ENCODE results near the gene SLC25A38. TPM values are rescaled to one million over a fixed set of nuclear protein-coding genes. Genes with fewer than 3 reads are reported as not detected.
"Not testable (repeated sequence)": the region's sequence is repeated elsewhere in the genome, so short reads cannot be mapped to it uniquely, and the experiment has no call there.

Gene SLC25A38, protein sequence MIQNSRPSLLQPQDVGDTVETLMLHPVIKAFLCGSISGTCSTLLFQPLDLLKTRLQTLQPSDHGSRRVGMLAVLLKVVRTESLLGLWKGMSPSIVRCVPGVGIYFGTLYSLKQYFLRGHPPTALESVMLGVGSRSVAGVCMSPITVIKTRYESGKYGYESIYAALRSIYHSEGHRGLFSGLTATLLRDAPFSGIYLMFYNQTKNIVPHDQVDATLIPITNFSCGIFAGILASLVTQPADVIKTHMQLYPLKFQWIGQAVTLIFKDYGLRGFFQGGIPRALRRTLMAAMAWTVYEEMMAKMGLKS
- 8.6 TPM for total RNA-seq

DNA sequence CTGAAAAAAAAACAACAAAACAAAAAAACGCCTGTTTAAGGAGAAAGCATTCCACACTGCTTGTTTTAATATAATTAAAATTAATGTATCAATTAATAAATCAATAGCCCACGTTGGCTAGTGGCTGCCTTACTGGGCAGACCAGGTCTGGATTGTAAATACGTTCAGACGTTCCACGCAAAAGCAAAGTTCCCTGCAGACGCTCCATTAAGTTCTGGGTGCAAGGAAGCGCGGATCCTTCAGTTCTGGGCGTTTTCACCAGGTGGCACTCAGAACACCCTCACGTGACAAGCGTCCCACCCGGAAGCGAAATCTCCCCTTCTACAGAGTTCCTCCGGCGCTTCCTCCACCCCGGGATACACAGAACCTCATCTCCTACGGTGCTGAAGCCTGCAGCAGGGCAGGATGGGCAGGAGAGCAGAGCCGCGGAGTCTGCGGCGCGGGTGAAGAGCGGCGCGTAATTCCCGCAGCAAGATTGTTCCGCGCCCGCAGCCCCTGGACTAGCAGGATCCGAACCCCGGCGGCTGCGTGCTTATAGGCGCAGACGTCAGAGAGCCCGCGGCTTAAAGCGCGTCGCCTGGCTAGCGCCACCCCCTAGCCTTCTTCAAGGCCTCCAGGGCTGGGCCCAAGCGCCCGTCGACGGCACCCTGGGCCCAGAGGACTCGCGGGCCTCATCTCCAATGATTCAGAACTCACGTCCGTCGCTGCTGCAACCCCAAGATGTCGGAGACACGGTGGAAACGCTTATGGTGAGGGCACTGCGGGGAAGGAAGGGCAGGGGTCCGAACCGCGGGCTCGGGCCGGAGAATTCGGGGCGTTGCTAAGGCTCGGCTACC lies at the start of gene SLC25A38:
SLC25A38 (plus strand) TSS at position 326 of the 836 bp plus-strand sequence; CDS start at position 681, 355 bp downstream.
- peak; percentile 86 for ATAC-seq

DNA sequence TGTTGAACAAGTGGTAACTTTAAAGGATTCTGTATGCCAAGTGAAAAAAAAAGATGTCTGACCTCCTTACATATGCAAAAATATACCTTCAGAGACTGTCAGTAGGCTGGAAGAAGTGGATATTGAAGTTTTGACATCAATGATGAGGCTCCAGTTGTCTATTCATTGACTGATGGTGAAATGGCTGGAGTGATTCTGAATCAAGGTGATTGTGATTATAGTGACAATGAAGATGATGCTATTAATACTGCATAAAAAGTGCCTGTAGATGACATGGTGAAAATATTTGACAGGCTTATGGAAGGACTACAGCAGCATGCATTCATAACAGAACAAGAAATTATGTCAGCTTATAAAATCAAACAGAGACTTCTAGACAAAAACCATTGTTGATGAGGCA lies 49.6 kb upstream of the SLC25A38 start:
- no peak for ATAC-seq

DNA sequence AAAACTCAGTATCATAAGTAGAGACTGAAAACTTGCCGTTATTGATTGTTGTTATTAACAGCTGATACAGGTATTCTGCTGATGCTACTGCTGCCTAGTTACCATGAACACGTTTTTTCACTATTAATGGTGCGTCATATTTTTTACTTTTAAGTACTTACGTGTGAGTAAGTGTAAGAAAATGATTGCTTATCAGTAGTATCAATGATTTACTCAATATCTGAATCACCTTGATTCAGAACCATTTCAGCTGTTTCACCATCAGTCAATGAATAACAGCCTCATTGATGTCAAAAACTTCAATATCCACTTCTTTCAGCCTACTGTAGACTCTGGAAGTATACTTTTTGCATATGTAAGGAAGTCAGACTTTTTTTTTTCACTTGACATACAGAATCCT lies 49.0 kb upstream of the SLC25A38 start:
- no peak for ATAC-seq

DNA sequence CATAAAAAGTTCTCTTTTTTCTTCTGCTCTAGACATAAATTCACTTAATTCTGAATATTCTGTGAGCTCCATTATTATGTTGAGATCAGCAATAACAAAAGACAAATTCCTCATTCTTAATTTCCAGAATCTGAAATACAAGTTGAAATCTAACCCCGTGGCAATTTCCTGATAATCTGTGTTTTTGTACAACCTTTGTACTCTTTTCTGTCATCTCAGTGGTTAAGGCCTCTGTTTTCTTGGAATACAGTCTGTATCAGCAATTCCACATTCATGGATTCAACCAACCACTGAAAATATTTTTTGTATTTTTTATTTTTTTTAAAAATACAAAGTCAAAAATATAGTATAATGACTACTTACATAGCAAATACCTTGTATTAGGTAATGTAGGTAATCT lies 45.0 kb upstream of the SLC25A38 start:
- no peak for ATAC-seq

DNA sequence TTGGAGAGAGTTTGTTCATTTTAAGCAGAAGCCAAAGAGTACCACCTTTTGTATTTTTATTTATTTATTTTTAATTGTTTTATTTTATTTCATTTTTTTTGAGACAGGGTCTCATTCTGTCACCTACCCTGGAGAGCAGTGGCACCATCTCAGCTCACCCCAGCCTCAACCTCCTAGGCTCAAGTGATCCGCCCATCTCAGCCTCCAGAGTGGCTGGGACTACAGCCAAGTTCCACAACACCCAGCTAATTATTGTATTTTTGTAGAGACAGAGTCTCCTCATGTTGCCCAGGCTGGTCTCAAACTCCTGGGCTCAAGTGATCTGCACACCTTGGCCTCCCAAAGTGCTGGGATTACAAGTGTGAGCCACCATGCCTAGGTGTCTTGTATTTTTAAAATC lies 44.1 kb upstream of the SLC25A38 start:
- no peak for ATAC-seq

DNA sequence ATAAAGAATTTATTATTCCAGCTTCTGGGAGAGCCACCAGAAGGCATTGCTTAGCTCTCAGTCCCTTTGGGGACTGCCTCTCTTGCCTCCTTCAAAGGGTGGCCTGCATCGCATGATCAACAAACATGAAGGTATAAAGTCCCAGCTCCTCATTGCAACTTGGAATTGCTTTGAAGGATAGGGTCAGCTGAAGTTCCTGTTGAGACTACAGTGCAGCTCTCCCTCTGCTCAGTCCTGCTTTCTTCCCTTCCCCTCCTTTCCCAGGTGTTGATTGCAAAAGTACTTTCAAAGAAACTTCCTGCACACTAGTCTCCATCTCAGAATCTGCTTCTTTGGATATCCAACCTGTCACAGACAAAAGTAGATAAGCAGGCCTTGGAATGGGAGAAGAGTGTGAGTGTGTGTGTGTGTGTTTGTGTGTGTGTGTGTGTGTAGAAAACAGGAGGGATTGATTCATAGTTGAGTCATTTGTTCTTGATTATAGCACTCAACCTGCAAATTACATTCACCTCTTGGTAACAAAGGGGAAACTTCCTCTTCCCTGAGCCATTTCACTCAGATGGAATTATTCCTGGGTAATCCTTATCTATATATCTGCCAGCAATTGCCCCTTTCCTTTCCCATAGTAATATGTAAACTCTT lies 40.0 kb upstream of the SLC25A38 start:
- peak; percentile 31 for ATAC-seq

DNA sequence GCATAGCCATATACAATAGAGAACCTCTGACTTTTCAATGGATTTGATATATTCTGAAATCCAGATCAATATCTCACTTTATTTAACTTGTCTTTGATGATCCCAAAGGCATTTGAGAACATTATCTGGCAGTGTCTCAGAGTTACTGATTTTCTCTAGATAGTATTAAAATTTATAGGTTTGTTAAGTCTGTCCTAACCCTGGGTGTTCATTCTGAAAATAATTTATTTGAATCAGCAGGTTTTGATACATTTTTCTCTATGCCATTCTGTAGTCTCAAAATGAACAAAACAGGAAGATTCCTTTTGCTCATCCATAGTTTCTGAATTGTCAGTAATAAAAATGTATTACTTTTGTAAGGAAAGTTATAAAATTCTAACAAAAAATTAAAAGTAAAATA lies 39.4 kb upstream of the SLC25A38 start:
- no peak for ATAC-seq

DNA sequence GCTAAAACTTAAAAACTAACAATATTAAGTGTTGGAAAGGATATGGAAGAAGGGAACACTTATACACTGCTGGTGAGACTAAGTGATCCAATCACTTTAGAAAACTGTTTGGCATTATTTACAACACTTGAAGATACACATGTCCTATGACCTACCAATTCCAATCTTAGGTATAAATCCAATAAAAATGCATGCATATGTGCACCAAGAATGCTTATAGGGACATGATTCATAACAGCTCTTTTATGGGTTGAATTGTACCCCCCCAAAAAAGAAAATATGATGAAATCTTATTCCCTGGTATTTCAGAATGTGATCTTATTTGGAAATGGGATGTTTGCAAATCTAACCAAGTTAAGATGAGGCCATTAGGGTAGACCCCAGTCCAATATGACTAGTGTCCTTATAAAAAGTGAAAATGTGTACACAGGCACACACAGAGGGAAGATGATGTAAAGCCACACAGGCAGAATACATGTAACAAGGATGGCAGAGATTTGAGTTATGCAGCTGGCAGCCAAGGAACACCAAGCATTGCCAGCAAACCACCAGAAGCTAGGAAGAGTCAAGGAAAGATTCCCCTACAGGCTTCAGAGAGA lies 38.3 kb upstream of the SLC25A38 start:
- ATAC-seq: no peak

DNA sequence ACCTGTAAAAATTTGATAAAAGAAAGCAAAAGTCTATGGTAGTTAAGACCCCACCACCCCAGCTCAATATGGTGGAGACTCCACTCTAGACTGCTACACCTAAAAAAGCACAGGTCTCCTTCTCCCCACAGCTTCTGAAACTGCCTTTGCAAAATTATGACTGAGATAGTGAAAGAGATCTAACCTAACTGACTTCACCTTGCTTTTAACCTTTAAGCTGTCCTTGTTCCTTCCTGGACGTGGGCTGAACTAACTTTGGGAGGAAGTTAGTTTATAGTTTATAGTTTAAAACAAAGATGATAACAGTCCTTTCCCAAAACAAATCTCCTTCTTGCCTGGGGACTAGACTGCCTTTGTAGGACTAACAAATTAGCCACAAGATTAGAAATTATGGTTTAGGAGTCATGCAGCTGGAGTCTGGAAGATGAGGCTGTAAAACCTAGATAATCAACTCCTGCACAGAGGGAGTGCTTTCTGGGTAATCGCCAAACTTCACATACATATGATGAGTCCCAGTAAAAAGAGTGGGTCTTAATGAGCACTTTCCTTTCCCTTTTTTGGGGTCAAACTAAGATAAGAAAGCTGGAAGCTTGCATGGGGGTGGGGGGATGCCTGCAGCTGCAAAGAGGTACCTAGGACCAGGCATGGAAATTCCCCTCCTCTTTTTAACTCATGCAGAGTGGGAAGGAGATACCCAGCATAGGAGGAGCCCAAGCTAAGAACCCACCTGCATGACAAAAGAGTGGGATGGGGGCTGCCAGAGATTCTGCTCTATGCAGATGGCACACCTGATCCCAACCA lies 36.2 kb upstream of the SLC25A38 start:
- ATAC-seq: no peak

DNA sequence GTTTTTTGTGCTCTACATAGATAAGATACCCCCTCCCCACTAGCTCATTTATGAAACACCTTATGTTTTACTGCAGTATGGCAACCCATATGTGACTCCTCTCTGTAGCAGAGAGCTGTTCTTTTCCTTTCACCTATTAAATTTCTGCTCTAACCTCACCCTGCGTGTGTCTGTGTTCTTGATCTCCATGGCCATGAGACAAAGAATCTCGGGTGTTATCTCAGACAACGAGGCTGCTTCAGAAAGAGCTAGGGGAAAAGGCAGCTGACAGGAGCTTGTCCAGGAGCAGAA lies 35.6 kb upstream of the SLC25A38 start:
- ATAC-seq: no peak

DNA sequence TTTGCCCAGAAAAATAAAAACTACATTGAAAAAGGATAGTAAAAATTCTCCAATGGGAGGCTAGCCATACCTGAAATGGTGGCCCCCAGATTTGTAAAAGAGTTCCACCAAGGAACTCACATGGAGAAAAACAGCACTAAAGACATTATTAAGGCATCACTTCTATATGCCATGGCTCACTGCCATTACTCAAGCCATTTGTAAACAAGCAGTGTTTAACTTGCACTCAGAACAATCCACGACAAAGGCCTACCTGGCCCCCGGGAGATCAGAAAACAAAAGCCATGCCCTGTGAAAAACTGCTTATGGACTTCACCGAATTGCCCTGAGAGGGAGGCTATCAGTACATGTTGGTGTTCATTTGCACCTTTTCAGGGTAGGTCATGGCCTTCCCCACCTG lies 34.1 kb upstream of the SLC25A38 start:
- ATAC-seq: no peak

DNA sequence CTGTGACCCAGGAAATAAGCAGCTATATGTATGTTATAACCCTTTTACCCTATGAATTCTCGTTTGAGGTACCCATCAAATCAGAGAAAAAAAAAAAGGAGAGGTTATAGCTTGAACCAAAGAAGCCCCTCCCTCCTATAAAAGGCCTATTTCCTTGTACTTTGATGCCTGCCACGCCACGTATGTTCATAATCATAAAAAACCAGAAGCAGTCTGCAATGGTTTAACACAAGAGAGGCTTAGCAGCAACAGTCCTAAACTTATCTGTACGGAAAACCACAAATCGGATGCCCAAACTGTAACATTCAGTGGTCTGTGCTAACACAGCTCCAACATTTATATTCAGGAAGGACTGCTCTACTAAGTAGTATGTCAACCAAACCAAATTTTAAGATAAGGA lies 32.5 kb upstream of the SLC25A38 start:
- no peak for ATAC-seq

DNA sequence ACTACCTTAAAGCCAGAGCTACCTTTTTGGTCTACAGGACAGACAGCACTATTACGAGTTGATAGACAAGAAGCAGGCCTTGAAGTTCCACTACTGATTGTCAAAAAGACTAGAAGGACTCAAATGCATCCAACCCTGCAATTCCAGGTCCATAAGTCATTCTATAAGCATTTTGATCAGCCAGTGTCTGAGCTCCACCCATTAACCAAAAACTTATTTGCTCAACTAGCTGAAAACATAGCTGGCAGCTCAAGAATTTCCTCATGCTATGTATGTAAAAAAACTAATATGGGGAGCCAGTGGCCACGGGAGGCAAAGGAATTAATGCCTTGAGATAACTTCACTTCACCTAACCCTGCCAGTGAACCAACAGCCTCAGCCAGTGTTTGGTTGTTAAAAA lies 32.0 kb upstream of the SLC25A38 start:
- not testable (repeated sequence) for ATAC-seq

DNA sequence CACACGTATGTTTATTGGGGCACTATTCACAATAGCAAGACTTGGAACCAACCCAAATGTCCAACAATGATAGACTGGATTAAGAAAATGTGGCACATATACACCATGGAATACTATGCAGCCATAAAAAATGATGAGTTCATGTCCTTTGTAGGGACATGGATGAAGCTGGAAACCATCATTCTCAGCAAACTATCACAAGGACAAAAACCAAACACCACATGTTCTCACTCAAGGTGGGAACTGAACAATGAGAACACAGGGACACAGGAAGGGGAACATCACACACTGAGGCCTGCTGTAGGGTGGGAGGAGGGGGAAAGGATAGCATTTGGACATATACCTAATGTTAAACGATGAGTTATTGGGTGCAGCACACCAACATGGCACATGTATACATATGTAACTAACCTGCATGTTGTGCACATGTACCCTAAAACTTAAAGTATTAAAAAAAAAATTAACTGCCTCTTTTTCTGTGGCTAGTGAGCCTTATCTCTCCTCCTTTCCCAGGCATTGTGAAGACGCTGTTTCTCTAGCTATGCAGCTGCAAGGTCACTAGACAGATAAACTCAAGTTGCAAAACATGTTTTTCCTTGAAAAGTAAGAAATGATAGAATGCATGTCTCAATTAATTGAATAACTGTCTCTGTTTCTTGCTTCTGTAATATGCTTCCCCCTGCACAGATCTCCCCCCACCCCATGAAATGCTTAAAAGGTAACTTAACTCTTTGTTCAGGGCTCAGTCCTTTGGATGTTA lies 29.8 kb upstream of the SLC25A38 start:
- not testable (repeated sequence) for ATAC-seq

DNA sequence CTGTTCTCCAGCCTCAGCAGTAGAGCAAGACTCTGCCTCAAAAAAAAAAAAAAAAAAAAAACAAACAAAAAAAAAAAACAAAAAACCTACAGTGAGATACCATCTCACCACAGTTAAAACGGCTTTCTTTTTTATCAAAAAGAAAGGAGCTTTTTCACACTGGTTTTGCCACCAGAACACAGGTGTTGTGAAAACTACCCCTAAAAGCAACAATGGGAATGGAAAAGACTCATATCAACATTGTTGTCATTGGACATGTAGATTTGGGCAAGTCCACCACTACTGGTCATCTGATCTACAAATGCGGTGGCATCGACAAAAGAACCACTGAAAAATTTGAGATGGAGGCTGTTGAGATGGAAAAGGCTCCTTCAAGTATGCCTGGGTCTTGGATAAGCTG lies 24.8 kb upstream of the SLC25A38 start:
- no peak for ATAC-seq

DNA sequence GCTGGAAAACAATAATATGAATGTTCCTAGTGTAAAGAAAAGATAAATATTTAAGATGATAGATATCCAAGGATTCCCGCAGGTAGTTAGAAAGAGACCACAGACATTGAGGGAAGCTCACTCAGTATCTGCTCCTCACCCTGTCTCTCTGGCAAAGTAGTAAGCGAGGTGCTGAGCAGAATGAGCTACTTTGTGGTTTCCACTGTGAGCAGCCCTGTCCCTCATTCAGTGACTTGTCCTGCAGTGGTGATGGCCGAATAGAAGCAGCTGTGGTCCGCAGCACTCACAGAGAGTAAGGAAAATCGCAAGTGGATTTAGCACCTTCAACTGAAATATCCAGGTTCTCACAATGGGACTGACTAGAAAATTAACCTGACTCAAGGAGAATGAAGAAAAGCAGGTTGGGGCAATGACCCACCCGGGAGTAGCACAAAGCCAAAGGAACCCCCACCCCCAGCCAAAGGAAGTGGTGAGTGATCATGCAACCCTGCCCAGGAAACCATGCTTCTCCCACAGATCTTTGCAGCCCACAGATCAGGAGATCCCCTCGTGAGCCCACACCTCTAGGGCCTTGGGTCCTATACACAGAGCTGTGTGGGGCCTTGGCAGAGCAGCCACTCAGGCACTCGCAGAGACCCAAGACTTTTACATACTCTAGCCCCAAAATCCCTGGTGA lies 21.8 kb upstream of the SLC25A38 start:
- ATAC-seq: no peak

DNA sequence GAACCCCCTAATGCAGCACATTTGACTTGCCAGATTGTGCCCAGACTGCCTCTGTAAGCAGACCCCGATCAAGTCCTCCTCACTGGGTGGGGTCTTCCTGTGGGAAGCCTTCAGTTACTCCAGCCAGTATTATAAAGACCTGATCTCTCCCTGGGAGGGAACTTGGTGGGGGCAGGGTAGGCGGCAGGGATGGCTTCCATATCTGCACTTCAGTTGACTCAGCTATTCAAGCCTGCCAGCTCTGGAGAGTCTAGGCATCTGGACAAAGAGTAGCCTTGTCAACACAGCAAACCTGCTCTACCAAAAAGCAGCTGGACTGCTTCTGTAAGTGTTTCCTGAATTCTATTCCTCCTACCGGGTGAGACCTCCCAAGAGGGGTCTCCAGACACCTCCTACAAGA lies 21.0 kb upstream of the SLC25A38 start:
- no peak for ATAC-seq

DNA sequence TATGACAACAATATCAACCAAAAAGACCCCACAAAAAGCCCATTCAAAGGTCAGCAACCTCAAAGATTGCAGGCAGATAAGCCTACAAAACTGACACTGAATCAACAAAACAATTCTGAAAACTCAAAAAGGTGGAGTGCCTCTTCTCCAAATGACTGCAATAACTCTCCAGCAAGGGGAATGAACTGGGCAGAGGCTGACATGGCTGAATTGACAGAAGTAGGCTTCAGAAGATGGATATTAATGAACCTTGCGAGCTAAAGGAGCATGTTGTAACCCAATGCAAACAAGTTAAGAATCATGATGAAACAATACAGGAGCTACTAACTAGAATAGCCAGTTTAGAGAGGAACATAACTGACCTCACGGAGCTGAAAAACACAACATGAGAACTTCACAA lies 20.4 kb upstream of the SLC25A38 start:
- no peak for ATAC-seq

DNA sequence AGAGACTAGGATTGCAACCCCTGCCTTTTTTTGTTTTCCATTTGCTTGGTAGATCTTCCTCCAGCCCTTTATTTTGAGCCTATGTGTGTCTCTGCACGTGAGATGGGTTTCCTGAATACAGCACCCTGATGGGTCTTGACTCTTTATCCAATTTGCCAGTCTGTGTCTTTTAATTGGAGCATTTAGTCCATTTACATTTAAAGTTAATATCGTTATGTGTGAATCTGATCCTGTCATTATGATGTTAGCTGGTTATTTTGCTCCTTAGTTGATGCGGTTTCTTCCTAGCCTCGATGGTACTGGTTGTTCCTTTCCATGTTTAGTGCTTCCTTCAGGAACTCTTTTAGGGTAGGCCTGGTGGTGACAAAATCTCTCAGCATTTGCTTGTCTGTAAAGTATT lies 12.7 kb upstream of the SLC25A38 start:
- ATAC-seq: not testable (repeated sequence)

DNA sequence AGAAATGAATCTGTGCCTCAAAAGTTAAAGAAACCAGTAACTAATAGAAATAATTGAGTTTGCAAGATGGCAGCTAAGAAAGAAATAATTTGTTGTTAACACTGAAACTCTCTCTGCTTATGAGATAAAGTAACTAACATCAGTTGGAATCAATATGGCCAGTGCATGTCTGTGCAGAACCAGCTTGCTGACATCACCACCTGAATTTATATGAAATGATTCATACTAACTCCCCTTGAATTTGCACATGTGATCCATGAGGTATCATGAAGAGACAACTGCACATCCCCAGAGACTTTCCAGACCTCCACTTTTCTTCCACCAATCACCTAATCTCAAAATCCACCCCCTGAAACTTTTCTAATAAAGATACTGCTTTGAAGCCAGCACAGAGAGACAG lies 10.3 kb upstream of the SLC25A38 start:
- no peak for ATAC-seq

DNA sequence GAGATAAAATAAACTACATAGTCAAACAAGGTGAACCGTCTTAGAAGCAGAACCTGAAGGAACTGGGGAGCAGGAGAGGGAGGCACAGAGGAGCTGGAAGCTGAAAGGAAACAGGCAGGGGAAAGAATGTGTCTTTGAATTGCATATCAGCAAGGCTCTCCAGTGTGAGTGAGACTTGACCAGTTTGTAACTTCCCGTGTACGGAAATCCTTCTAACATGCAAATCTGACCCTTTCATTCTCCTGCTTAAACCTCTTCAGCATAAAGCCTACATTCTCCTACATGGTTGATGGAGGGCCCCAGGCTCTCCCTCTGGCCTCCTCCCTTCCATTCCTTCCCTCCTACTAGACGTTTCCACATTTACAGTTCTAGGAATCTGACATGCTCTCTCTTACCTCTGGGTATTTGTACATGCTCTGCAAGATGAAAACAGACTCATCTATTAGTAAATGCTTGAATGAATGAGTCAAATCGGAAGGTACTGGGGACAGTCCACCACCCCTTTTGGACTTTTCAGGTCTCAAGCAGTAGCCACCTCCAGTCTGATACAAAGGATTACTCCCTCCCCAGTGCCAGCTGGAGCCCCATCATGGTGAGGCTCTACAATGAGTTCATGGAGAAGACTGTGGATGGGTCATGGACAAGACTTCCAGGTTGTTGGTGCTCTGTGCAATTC lies 6.1 kb upstream of the SLC25A38 start:
- no peak for ATAC-seq

All from esophagus mucosa (tissue), 1 donor.